K562 (cell line): Measurements from ENCODE around the gene PRKACA. TPM values are rescaled to one million over a fixed set of nuclear protein-coding genes. Genes with fewer than 3 reads are reported as not detected.

ENCODE experiments used
- CEBPZ ChIP-seq: fragments of 150-350 bp; IDR thresholded peaks from 2 replicates; pipeline ENCODE4 v1.6.1; 2014; ENCODE audit warnings: low read depth, mild to moderate bottlenecking, low read length, borderline replicate concordance
- CSDE1 ChIP-seq, 2 experiments: fragments of 450-650 bp; IDR thresholded peaks; 2 replicates each; pipeline ENCODE4 v1.6.1; 2016; ENCODE audit warnings: mild to moderate bottlenecking in 1 of 2
- CTCFL ChIP-seq: IDR thresholded peaks from 2 replicates; pipeline ENCODE4 v1.6.1; 2011; ENCODE audit warnings: borderline replicate concordance, low read depth, mild to moderate bottlenecking, moderate library complexity, low read length; ENCODE audit not compliant: insufficient read depth, poor library complexity, severe bottlenecking
- CXXC5 ChIP-seq: fragments of 250-450 bp; sonication (Bioruptor Pico); IDR thresholded peaks from 2 replicates; pipeline ENCODE4 v1.8.0; 2022; ENCODE audit warnings: inconsistent platforms, mild to moderate bottlenecking, moderate library complexity
- ETS1 ChIP-seq: conservative IDR thresholded peaks from 2 replicates; pipeline ENCODE4 v1.6.1; 2011; ENCODE audit warnings: low read depth, mild to moderate bottlenecking, low read length; ENCODE audit not compliant: control insufficient read depth
- EZH2 ChIP-seq: IDR thresholded peaks from 2 replicates; pipeline ENCODE4 v1.6.1; 2012; ENCODE audit warnings: low read depth, mild to moderate bottlenecking, inconsistent platforms, low read length, borderline replicate concordance
- HSF4 ChIP-seq: fragments of 250-450 bp; sonication (Bioruptor Pico); IDR thresholded peaks from 2 replicates; pipeline ENCODE4 v2.1.2; 2022; ENCODE audit warnings: mild to moderate bottlenecking, moderate library complexity, borderline replicate concordance
- KLF6 ChIP-seq: fragments of 250-450 bp; sonication (Bioruptor Pico); IDR thresholded peaks from 2 replicates; pipeline ENCODE4 v1.4.0; 2020; ENCODE audit warnings: mild to moderate bottlenecking, moderate library complexity, borderline replicate concordance
- MAFG ChIP-seq: fragments of 450-650 bp; conservative IDR thresholded peaks from 2 replicates; pipeline ENCODE4 v1.6.1; 2016; ENCODE audit warnings: missing genetic modification characterization, missing compliant biosample characterization
- MYC ChIP-seq, 2 experiments: fragments of 250-450 bp in 1 of 2; sonication (Bioruptor Pico) in 1 of 2; IDR thresholded peaks; 2 replicates each; pipeline versions ENCODE4 v1.5.1 to v1.6.1; 2012 to 2021; ENCODE audit warnings: low read depth in 2 of 2, borderline replicate concordance in 1 of 2, improper control_type of control experiment in 1 of 2, low read length in 1 of 2, mild to moderate bottlenecking in 1 of 2, moderate library complexity in 1 of 2
- NCOA2 ChIP-seq, 2 experiments: fragments of 450-650 bp; IDR thresholded peaks; 2 replicates each; pipeline ENCODE4 v1.6.1; 2018; ENCODE audit warnings: mild to moderate bottlenecking in 2 of 2, moderate library complexity in 1 of 2; ENCODE audit not compliant: partially characterized antibody in 2 of 2
- PHB ChIP-seq: fragments of 250-450 bp; sonication (Bioruptor Pico); IDR thresholded peaks from 2 replicates; pipeline ENCODE4 v1.5.0; 2021
- RFX5 ChIP-seq: IDR thresholded peaks from 2 replicates; pipeline ENCODE4 v1.6.1; 2011; ENCODE audit warnings: low read depth, mild to moderate bottlenecking, improper control_type of control experiment, low read length
- TCF15 ChIP-seq: fragments of 250-450 bp; sonication (Bioruptor Pico); IDR thresholded peaks from 2 replicates; pipeline ENCODE4 v1.8.0; 2022; ENCODE audit warnings: moderate library complexity, mild to moderate bottlenecking, inconsistent platforms
- XRCC3 ChIP-seq: fragments of 450-650 bp; IDR thresholded peaks from 2 replicates; pipeline ENCODE4 v1.6.1; 2017; ENCODE audit warnings: mild to moderate bottlenecking, moderate library complexity
- ZNF184 ChIP-seq: sonication (generic); formaldehyde crosslinking; IDR thresholded peaks from 2 replicates; pipeline ENCODE4 v1.5.0; 2020; ENCODE audit warnings: missing genetic modification reagents
- ZNF384 ChIP-seq: IDR thresholded peaks from 2 replicates; pipeline ENCODE4 v1.6.1; 2012; ENCODE audit warnings: low read depth, low read length, improper control_type of control experiment
- ZNF584 ChIP-seq: fragments of 200-800 bp; sonication (Bioruptor generic); IDR thresholded peaks from 2 replicates; pipeline ENCODE4 v1.6.1; 2016; ENCODE audit warnings: low read depth, mild to moderate bottlenecking, missing genetic modification characterization, missing compliant biosample characterization
- polyA plus RNA-seq, 8 experiments: library from polyadenylated mRNA; depleted of rRNA in 4 of 8; stranded (reverse) in 5 of 8; unstranded in 3 of 8; fragments of >200 nt; fragmentation: Nextera tagmentation in 2 of 8; fragmentation: Illumina TruSeq in 1 of 8; extraction: Ambion mirVana in 2 of 8; extraction: Trizol in 1 of 8; gene quantifications; 2 replicates each; pipeline versions ENCODE4 v1.2.1 to v1.2.3, GENCODE V29; 2011 to 2014; ENCODE audit warnings: inconsistent platforms in 1 of 8, missing spikeins in 1 of 8
- total RNA-seq, 7 experiments: library from RNA; depleted of rRNA in 6 of 7; stranded (reverse); fragments of >200 nt in 6 of 7; fragmentation: Illumina TruSeq in 2 of 7; extraction: Trizol in 2 of 7; gene quantifications; 2 replicates each; pipeline versions ENCODE4 v1.2.1 to v1.2.3, GENCODE V29; 2011 to 2021; ENCODE audit warnings: low replicate concordance in 1 of 7

The PRKACA gene
- total and polyA plus RNA-seq, 9 of the 15 experiments (the other 6 are each of a cell fraction or from before 2014, with no cell fraction given) = 1.2 to 63.1 (median 13.0) TPM

GRCh38 chr19:14089662-14090508, 27.7 kb downstream of the PRKACA start (continued):
- TF ChIP-seq ETS1 (no peak; the same call in 1 of the 2 replicates), TCF15 (CRISPR knock-in tag) (no peak), CTCFL (peak; percentile 55), CEBPZ (no peak), NCOA2 (IDR thresholded peaks at IDR 0.05; ENCODE audit: partially characterized antibody in 2 of 2) (no peak), ZNF184 (CRISPR knock-in tag) (no peak), CXXC5 (CRISPR knock-in tag) (peak; percentile 73), PHB (CRISPR knock-in tag) (no peak), KLF6 (CRISPR knock-in tag) (no peak), HSF4 (CRISPR knock-in tag) (no peak), EZH2 (no peak), CSDE1 (IDR thresholded peaks at IDR 0.05) (no peak), XRCC3 (no peak), RFX5 (no peak), MAFG (tag) (no peak), ZNF584 (CRISPR knock-in tag) (no peak), ZNF384 (no peak), MYC (IDR thresholded peaks at IDR 0.05; ENCODE audit: low read depth, low read length) (0 out of 2 replicates have a peak, but pooled peaks have one; percentile 9), MYC (CRISPR knock-in tag; IDR thresholded peaks at IDR 0.05; ENCODE audit: borderline replicate concordance, low read depth) (no peak)
